IMR-90 (cell line): ENCODE data around the gene ALG8. TPM values are rescaled to one million over a fixed set of nuclear protein-coding genes. Genes with fewer than 3 reads are reported as not detected.
"Not testable (repeated sequence)": the region's sequence is repeated elsewhere in the genome, so short reads cannot be mapped to it uniquely, and the experiment has no call there.

ENCODE experiments used
- ATAC-seq: fragments of 200-7000 bp; cut with Tn5 transposase; 2 replicates; pipeline ENCODE4 v1.9.1; 2020; ENCODE audit warnings: low read depth, mild to moderate bottlenecking, moderate library complexity
- BruUV-seq: library from RNA; stranded (reverse); fragments of 400-500 nt; replicated peaks from 2 replicates; lab custom pipeline; 2021; lab: Mats Ljungman, UMichigan
- CTCF ChIA-PET: fragments of 300-600 bp; formaldehyde crosslinking; extraction: SDS; loops from one replicate; lab custom pipeline; 2021; ENCODE audit warnings: antibody characterized with exemption; lab: Yijun Ruan, JAX
- POLR2A ChIA-PET: fragments of 300-600 bp; sonication (Branson Sonifier 250); formaldehyde crosslinking; loops from one replicate; lab custom pipeline; 2022; ENCODE audit warnings: antibody characterized with exemption; ENCODE audit not compliant: unreplicated experiment; lab: Charles Lee
- DNase-seq: peaks from one replicate; pipeline ENCODE4 v3.0.0; 2013
- H2AFZ ChIP-seq: replicated peaks from 2 replicates; pipeline ENCODE3; 2013; ENCODE audit warnings: low read length, mild to moderate bottlenecking; ENCODE audit not compliant: poor library complexity
- H2AK5ac ChIP-seq: 2 replicates; pipeline ENCODE4 v1.6.1; 2013; ENCODE audit warnings: low read depth, low read length, inconsistent platforms
- H2AK9ac ChIP-seq: replicated peaks from 2 replicates; pipeline ENCODE3; 2013; ENCODE audit warnings: mild to moderate bottlenecking, low read depth, low read length, moderate library complexity; ENCODE audit not compliant: poor library complexity
- H2BK120ac ChIP-seq: 2 replicates; pipeline ENCODE4 v1.6.1; 2013; ENCODE audit warnings: low read depth, low read length, inconsistent platforms
- H2BK15ac ChIP-seq: 3 replicates; pipeline ENCODE4 v1.6.1; 2013; ENCODE audit warnings: low read depth, low read length, inconsistent platforms
- H2BK20ac ChIP-seq: 2 replicates; pipeline ENCODE4 v1.6.1; 2013; ENCODE audit warnings: low read depth, mild to moderate bottlenecking, inconsistent platforms, low read length, moderate library complexity
- H2BK5ac ChIP-seq: 2 replicates; pipeline ENCODE4 v1.6.1; 2013; ENCODE audit warnings: mild to moderate bottlenecking, low read depth, low read length, inconsistent platforms; ENCODE audit not compliant: poor library complexity, severe bottlenecking
- H3K14ac ChIP-seq: replicated peaks from 2 replicates; pipeline ENCODE4 v1.6.1; 2013; ENCODE audit warnings: low read depth, low read length, inconsistent platforms
- H3K18ac ChIP-seq: 2 replicates; pipeline ENCODE4 v1.6.1; 2013; ENCODE audit warnings: low read depth, low read length, control low read depth
- H3K23ac ChIP-seq: 2 replicates; pipeline ENCODE4 v1.6.1; 2013; ENCODE audit warnings: low read depth, low read length, inconsistent platforms
- H3K27ac ChIP-seq: 2 replicates; pipeline ENCODE4 v1.5.1; 2013; ENCODE audit warnings: mild to moderate bottlenecking, control low read depth, low read length; ENCODE audit not compliant: insufficient read depth
- H3K27me3 ChIP-seq: 2 replicates; pipeline ENCODE4 v1.6.1; 2013; ENCODE audit warnings: low read length; ENCODE audit not compliant: control insufficient read depth, insufficient read depth
- H3K36me3 ChIP-seq: 2 replicates; pipeline ENCODE4 v1.6.1; 2013; ENCODE audit warnings: low read length, mixed read lengths; ENCODE audit not compliant: control insufficient read depth, insufficient read depth
- H3K4ac ChIP-seq: 2 replicates; pipeline ENCODE4 v1.6.1; 2013; ENCODE audit warnings: low read depth, low read length, inconsistent platforms
- H3K4me1 ChIP-seq: 2 replicates; pipeline ENCODE4 v1.6.1; 2013; ENCODE audit warnings: low read length, mixed read lengths; ENCODE audit not compliant: control insufficient read depth, insufficient read depth
- H3K4me2 ChIP-seq: 2 replicates; pipeline ENCODE4 v1.6.1; 2013; ENCODE audit warnings: low read depth, mild to moderate bottlenecking, control low read depth, low read length, moderate library complexity
- H3K4me3 ChIP-seq: 2 replicates; pipeline ENCODE4 v1.5.1; 2013; ENCODE audit warnings: low read depth, mild to moderate bottlenecking, control low read depth, low read length, moderate library complexity; ENCODE audit not compliant: insufficient read depth
- H3K56ac ChIP-seq: 2 replicates; pipeline ENCODE4 v1.6.1; 2013; ENCODE audit warnings: low read length, inconsistent platforms; ENCODE audit not compliant: insufficient read depth; ENCODE audit errors: extremely low read depth
- H3K79me1 ChIP-seq, 2 experiments: 2 replicates each; pipeline ENCODE4 v1.6.1; 2013; ENCODE audit warnings: low read length in 2 of 2, inconsistent platforms in 1 of 2, low read depth in 1 of 2
- H3K9ac ChIP-seq: 2 replicates; pipeline ENCODE4 v1.6.1; 2013; ENCODE audit warnings: low read depth, low read length, control low read depth
- H3K9me1 ChIP-seq: 2 replicates; pipeline ENCODE4 v1.6.1; 2013; ENCODE audit warnings: low read length, inconsistent platforms; ENCODE audit not compliant: insufficient read depth
- H3K9me3 ChIP-seq: 2 replicates; pipeline ENCODE4 v1.6.1; 2013; ENCODE audit warnings: low read length; ENCODE audit not compliant: control insufficient read depth, insufficient read depth
- H4K20me1 ChIP-seq: 2 replicates; pipeline ENCODE4 v1.6.1; 2013; ENCODE audit warnings: low read length, inconsistent platforms; ENCODE audit not compliant: insufficient read depth
- H4K5ac ChIP-seq: 2 replicates; pipeline ENCODE4 v1.6.1; 2013; ENCODE audit warnings: mild to moderate bottlenecking, low read depth, low read length, control low read depth
- H4K8ac ChIP-seq, 2 experiments: 2 replicates each; pipeline ENCODE4 v1.6.1; 2013; ENCODE audit warnings: low read depth in 2 of 2, low read length in 2 of 2, control low read depth in 1 of 2, inconsistent platforms in 1 of 2
- H4K91ac ChIP-seq: 2 replicates; pipeline ENCODE4 v1.6.1; 2013; ENCODE audit warnings: low read depth, low read length, inconsistent platforms; ENCODE audit not compliant: insufficient read depth
- WGBS, 2 experiments: methylation state at CpG; one replicate each; pipeline versions ENCODE4 v1.1.5 to v1.1.7; 2013; ENCODE audit warnings: missing lambda C conversion rate in 2 of 2; ENCODE audit not compliant: insufficient read length in 1 of 2; ENCODE audit errors: extremely low coverage in 2 of 2; 5-methylcytosine and 5-hydroxymethylcytosine counted together
- dilution Hi-C: fragments of 300-500 bp; cut with HindIII; formaldehyde crosslinking; loops from one replicate; pipeline ENCODE4 v1.14.3; 2018; ENCODE audit warnings: low sequenced_read_pairs; ENCODE audit not compliant: unreplicated experiment
- in situ Hi-C: fragments of 300-500 bp; cut with MboI; formaldehyde crosslinking; loops from 3 replicates; pipeline ENCODE4 v1.14.3; 2019; ENCODE audit warnings: low sequenced_read_pairs, inconsistent platforms, mixed read lengths
- intact Hi-C: fragments of 100-400 bp; cut with micrococcal nuclease; formaldehyde crosslinking; loops from 2 replicates; pipeline ENCODE4 v1.10.0; 2022
- polyA plus RNA-seq, 3 experiments: library from polyadenylated mRNA; depleted of rRNA; stranded (reverse); fragments of >200 nt; gene quantifications; 2 replicates each; pipeline ENCODE4 v1.2.3, GENCODE V29; 2012; ENCODE audit warnings: low replicate concordance in 1 of 3
- total RNA-seq: library from RNA; depleted of rRNA; stranded (reverse); fragments of >200 nt; gene quantifications from 2 replicates; pipeline ENCODE4 v1.2.3, GENCODE V29; 2012

The ALG8 gene
- total and polyA plus RNA-seq, 2 of the 4 experiments (the other 2 are of a cell fraction): 27.8 to 31.8 TPM

DNA sequence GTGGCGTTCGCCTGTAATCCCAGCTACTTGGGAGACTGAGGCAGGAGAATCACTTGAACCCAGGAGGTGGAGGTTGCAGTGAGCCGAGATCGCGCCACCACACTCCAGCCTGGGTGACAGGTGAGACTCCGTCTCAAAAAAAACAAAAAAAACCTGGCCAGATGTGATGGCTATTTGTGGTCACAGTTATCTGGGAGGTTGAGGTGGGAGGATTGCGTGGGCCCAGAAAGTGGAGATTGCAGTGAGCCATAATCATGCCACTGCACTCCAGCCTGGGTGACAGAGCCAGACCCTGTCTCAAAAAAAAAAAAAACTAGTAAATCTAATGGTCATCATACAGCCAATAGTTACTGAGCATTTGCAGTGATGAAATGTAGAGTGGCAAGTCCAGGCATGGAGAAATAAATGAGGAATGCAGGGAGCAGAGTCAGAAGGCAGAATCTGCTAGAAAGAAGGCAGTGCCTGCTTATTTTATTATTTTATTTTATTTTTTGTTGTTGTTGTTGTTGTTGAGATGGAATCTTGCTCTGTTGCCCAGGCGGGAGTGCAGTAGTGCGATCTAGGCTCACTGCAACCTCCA lies 79.6 kb downstream of the ALG8 start:
- WGBS, 2 experiments: 80% methylated on average over 1 of the region's 9 CpGs; no CpG with 5 or more reads in 1 of the 2 experiments
- ATAC-seq, H3K4me1 ChIP-seq, H3K23ac ChIP-seq, H3K9me1 ChIP-seq, CTCF ChIA-PET, H2AK9ac ChIP-seq, H2BK5ac ChIP-seq, H3K27ac ChIP-seq, H3K4me2 ChIP-seq, H2BK15ac ChIP-seq, H3K18ac ChIP-seq, H3K56ac ChIP-seq, H3K79me1 ChIP-seq, H2AK5ac ChIP-seq, intact Hi-C loops, H3K27me3 ChIP-seq, BruUV-seq, H3K4me3 ChIP-seq, H4K91ac ChIP-seq, H2BK20ac ChIP-seq, H3K9me3 ChIP-seq, H3K4ac ChIP-seq, POLR2A ChIA-PET, in situ Hi-C loops, DNase-seq, H3K14ac ChIP-seq, H4K20me1 ChIP-seq, H2BK120ac ChIP-seq, H2AFZ ChIP-seq, H4K8ac ChIP-seq, H3K36me3 ChIP-seq, dilution Hi-C loops, H3K9ac ChIP-seq, H4K5ac ChIP-seq: not testable (repeated sequence)
